ENCODE measurements around the gene CLSTN2. TPM values are rescaled to one million over a fixed set of nuclear protein-coding genes. Genes with fewer than 3 reads are reported as not detected.

CLSTN2 gene
- polyA plus RNA-seq, 1 experiment = 0.04 TPM

DNA sequence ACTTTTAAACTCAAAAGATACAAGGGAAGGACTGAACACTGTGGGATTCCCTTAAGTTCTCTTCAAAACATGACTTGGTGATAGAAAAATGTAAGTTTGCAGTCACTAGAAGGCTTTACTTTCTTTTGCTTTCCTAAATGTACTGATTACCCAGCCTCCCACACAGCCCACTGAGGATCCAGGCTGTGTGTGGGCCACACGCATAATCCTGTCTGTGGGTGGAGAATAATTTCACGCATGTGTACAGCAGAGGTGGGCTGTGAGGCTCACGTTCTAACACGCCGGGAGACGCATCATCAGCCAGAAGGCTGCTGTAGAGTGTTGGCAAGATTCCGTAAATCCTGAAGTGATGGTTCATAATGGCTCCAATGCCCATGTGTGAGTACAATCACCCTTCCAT, 165.5 kb downstream of the CLSTN2 start:
- ChIA-PET POLR2A (no interaction called here), CTCF (no interaction called here)
- H3K9me3 ChIP-seq (ENCODE audit: control insufficient read depth, insufficient read depth, low read length) = no peaks in the 10 kb centered on the region
- DNase-seq (ENCODE audit: low read depth, low spot score) = no peak
- H3K27me3 ChIP-seq (ENCODE audit: control insufficient read depth, insufficient read depth, low read length) = no peaks in the 10 kb centered on the region
- H3K4me3 ChIP-seq (ENCODE audit: low read depth, low read length) = no peak overlapping the region
- H3K27ac ChIP-seq (ENCODE audit: low read depth, low read length) = no peak overlapping the region
- TF ChIP-seq, protein P1, sequence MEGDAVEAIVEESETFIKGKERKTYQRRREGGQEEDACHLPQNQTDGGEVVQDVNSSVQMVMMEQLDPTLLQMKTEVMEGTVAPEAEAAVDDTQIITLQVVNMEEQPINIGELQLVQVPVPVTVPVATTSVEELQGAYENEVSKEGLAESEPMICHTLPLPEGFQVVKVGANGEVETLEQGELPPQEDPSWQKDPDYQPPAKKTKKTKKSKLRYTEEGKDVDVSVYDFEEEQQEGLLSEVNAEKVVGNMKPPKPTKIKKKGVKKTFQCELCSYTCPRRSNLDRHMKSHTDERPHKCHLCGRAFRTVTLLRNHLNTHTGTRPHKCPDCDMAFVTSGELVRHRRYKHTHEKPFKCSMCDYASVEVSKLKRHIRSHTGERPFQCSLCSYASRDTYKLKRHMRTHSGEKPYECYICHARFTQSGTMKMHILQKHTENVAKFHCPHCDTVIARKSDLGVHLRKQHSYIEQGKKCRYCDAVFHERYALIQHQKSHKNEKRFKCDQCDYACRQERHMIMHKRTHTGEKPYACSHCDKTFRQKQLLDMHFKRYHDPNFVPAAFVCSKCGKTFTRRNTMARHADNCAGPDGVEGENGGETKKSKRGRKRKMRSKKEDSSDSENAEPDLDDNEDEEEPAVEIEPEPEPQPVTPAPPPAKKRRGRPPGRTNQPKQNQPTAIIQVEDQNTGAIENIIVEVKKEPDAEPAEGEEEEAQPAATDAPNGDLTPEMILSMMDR (IDR thresholded peaks at IDR 0.05; ENCODE audit: low read depth, low read length) = no peak

DNA sequence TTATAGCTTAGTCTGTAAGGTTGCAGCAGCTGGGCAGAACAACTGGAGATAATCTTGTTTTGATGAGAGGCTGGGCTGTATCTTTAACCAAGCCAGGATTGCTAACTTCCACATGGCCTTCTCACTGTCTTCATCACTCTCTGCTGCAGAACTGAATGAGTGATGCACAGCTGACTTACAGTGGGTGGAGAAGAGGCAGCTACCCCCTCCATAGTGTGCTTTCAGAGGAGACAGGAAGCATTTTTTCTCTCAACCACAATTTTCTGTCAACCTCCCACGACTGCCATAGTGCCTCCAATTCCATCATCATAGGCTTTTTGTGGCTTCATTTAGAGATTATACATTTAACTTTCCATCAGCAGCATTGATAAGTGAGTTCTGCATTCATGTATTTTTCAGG, 168.2 kb downstream of the CLSTN2 start:
- POLR2A ChIA-PET = no interaction called here
- H3K4me3 ChIP-seq (ENCODE audit: low read depth, low read length) = no peak overlapping the region
- no peak for DNase-seq (ENCODE audit: low read depth, low spot score)
- TF ChIP-seq, protein P1 (IDR thresholded peaks at IDR 0.05; ENCODE audit: low read depth, low read length) = no peak
- H3K27ac ChIP-seq (ENCODE audit: low read depth, low read length) = no peak overlapping the region
- H3K27me3 ChIP-seq (ENCODE audit: control insufficient read depth, insufficient read depth, low read length) = no peaks in the 10 kb centered on the region
- no peaks in the 10 kb centered on the region for H3K9me3 ChIP-seq (ENCODE audit: control insufficient read depth, insufficient read depth, low read length)
- CTCF ChIA-PET = no interaction called here

DNA sequence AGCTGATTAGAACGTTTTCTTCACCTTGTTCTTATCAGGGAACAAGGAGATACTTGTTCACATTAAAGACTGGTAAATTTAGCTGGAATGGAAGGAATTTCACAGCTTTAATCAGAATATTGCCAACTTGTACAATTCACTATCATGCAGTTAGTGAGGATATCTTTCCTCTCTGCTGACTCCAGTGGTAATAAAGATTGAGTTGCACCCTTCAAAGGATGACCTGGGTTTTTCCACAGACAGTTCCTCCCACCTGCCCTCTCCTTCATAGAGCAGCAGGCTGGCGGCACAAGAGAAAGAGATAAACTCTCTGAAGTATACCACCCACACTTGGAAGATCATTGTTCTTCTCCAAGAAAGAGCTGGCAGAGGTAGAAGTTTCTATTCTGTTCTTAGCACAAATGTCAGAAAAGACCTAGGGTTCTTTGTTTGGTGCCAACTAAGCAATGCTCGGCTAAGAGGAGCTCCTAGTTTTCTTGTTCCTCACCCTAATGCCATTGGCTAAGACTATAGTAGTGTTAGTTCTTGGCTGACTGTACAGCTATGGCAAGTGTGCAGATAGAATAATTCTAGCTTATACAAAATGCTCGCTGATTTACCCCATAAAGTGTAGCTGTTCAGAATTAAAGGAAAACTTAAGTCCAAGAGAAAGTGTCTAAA, 169.1 kb downstream of the CLSTN2 start:
- POLR2A ChIA-PET = no interaction called here
- Histone ChIP-seq H3K4me3 (ENCODE audit: low read depth, low read length) (no peak overlapping the region), H3K27ac (ENCODE audit: low read depth, low read length) (no peak overlapping the region), H3K27me3 (ENCODE audit: control insufficient read depth, insufficient read depth, low read length) (no peaks in the 10 kb centered on the region), H3K9me3 (ENCODE audit: control insufficient read depth, insufficient read depth, low read length) (no peaks in the 10 kb centered on the region)
- TF ChIP-seq, protein P1 (IDR thresholded peaks at IDR 0.05; ENCODE audit: low read depth, low read length) = no peak
- CTCF ChIA-PET = no interaction called here
- DNase-seq (ENCODE audit: low read depth, low spot score) = no peak

DNA sequence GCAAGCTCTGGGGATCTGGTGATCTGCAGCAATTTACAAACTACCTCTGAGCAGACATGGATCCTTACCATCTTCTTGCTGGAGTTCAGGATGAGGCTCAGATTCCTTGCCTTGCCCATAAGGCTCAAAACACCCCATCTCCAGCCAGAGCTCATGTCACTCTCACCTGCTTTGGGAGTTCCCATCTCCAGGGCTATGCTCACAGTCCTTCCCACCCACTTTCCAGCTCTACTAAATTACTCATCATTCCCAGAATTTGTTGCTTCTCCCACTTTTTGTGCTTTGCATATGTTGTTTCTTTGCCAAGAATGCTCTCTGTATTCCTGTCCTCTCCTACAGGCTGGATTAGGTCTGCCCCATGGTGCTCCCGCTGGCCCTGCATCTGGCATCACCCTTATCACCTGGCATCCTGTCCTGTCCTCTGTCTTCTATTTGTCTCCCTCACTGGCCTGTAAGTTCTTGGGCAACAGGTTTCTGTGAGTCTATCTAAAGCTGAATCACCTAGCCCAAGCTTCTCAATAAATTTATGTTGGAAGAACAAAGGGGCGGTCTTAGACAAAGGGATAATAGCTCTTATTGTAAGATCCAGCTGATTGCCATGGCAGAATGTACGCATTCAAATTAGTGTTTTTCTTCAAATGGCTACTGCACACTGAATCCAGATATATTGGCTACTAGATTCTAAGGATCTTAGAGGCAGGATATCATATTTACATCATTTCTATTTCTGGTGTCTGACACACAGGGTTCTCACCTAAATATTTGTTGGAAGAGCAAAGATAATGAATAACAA, 179.2 kb downstream of the CLSTN2 start:
- Histone ChIP-seq H3K27ac (ENCODE audit: low read depth, low read length) (no peak overlapping the region), H3K27me3 (ENCODE audit: control insufficient read depth, insufficient read depth, low read length) (no peaks in the 10 kb centered on the region), H3K9me3 (ENCODE audit: control insufficient read depth, insufficient read depth, low read length) (no peaks in the 10 kb centered on the region), H3K4me3 (ENCODE audit: low read depth, low read length) (no peak overlapping the region)
- CTCF ChIA-PET = no interaction called here
- TF ChIP-seq, protein P1 (IDR thresholded peaks at IDR 0.05; ENCODE audit: low read depth, low read length) = no peak
- DNase-seq (ENCODE audit: low read depth, low spot score) = no peak
- POLR2A ChIA-PET = no interaction called here

DNA sequence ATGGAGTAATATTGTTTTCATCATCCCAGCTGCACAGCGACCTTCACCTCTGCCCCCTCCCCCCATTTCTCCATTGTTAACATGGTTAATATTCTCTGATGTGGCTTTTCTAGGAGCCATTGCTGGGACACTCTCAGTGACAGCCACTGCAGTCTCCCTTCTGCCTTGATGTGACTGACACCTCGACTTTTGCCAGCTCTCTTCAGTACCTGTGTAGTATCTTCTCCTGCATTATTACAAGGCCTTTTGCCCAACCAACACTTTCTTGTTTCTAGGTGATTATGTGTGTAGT, 179.8 kb downstream of the CLSTN2 start:
- no peaks in the 10 kb centered on the region for H3K27me3 ChIP-seq (ENCODE audit: control insufficient read depth, insufficient read depth, low read length)
- CTCF ChIA-PET = no interaction called here
- DNase-seq (ENCODE audit: low read depth, low spot score) = no peak
- TF ChIP-seq, protein P1 (IDR thresholded peaks at IDR 0.05; ENCODE audit: low read depth, low read length) = no peak
- H3K4me3 ChIP-seq (ENCODE audit: low read depth, low read length) = no peak overlapping the region
- POLR2A ChIA-PET = no interaction called here
- no peaks in the 10 kb centered on the region for H3K9me3 ChIP-seq (ENCODE audit: control insufficient read depth, insufficient read depth, low read length)
- H3K27ac ChIP-seq (ENCODE audit: low read depth, low read length) = no peak overlapping the region
